Measurements from ENCODE around the gene ALG12. TPM values are rescaled to one million over a fixed set of nuclear protein-coding genes. Genes with fewer than 3 reads are reported as not detected.

ALG12 gene
- total and polyA plus RNA-seq, 2 of the 13 experiments (the other 11 are each of a cell fraction or from before 2014, with no cell fraction given): 7.8 to 15.8 TPM

DNA sequence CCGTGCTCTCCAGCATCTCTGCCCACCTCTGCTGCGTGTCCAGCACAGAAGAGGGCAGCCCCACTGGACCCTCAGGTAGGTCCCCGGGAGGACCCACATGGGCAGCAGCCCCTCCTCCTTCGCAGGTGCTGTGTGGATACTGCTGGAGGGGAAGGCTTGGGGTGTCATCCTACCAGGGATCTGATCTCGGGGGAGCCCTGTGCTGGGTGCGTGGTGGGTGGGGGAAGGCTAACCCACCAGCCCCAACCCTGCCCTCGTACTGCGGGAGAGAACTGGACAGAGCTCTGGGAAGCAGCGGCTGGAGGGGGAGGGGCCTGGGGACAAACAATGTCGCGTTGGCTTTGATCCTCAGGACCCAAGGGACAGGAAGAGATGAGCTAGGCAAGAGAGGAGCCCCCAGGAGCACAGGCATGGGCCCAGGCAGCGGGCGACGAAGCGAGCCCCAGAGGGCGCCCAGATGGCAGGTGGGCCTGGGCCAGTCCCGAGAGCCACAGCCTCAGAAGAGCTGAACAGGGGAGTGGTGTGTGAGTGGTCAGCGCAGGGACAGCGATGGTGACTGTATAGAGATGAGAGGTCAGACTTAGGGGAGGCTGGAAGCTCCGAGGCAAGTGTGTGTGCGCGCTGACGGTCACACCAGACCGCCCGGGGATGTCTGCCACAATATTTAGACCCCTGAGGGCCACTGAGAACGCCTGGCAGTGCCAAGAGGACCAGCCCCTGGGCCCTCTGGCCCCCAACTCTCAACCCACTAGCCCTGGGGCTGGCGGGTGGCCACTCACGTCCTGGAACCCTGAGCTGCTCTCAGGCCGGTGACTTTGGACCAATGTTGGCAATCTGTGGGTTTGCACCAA lies 40.9 kb upstream of the ALG12 start (continued):
- TF ChIP-seq ZFP91 (CRISPR knock-in tag; IDR thresholded peaks at IDR 0.05; ENCODE audit: borderline replicate concordance): no peak
- TF ChIP-seq, protein P1, sequence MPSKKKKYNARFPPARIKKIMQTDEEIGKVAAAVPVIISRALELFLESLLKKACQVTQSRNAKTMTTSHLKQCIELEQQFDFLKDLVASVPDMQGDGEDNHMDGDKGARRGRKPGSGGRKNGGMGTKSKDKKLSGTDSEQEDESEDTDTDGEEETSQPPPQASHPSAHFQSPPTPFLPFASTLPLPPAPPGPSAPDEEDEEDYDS (CRISPR knock-in tag; IDR thresholded peaks at IDR 0.05): no peak; the same call in 1 of the 2 replicates
- no peak for TF ChIP-seq FOXM1 (CRISPR knock-in tag; IDR thresholded peaks at IDR 0.05)
- peak; percentile 17 for TF ChIP-seq YY1 (IDR thresholded peaks at IDR 0.05; ENCODE audit: insufficient read depth, insufficient replicate concordance, low read depth, low read length)
- no peak for TF ChIP-seq ATF1 (CRISPR knock-in tag; IDR thresholded peaks at IDR 0.05)
- TF ChIP-seq ZNF841 (CRISPR knock-in tag; IDR thresholded peaks at IDR 0.05; ENCODE audit: borderline replicate concordance): no peak
- TF ChIP-seq NR1H2 (CRISPR knock-in tag; IDR thresholded peaks at IDR 0.05; ENCODE audit: borderline replicate concordance, low read depth): no peak
- TF ChIP-seq MBD4 (IDR thresholded peaks at IDR 0.05; ENCODE audit: borderline replicate concordance, low read length): no peak
- TF ChIP-seq ZNF256 (CRISPR knock-in tag; conservative IDR thresholded peaks at IDR 0.05): no peak
- TF ChIP-seq ZBTB42 (CRISPR knock-in tag; IDR thresholded peaks at IDR 0.05): no peak; the same call in 1 of the 2 replicates
- TF ChIP-seq ZNF616 (CRISPR knock-in tag; IDR thresholded peaks at IDR 0.05; ENCODE audit: low read depth): no peak
- TF ChIP-seq PRMT3 (CRISPR knock-in tag; IDR thresholded peaks at IDR 0.05; ENCODE audit: borderline replicate concordance, low read depth): no peak
- no peak for TF ChIP-seq CENPX (CRISPR knock-in tag; IDR thresholded peaks at IDR 0.05)
- TF ChIP-seq MED1 (CRISPR knock-in tag; IDR thresholded peaks at IDR 0.05): peak; percentile 77
- no peak for TF ChIP-seq POLR2A (IDR thresholded peaks at IDR 0.05; ENCODE audit: insufficient read depth in 1 of 2, low read depth in 2 of 2, low read length in 2 of 2)
- peak; percentile 62 for TF ChIP-seq ZNF331 (CRISPR knock-in tag; IDR thresholded peaks at IDR 0.05)
- no peak for TF ChIP-seq TIGD3 (CRISPR knock-in tag; IDR thresholded peaks at IDR 0.05; ENCODE audit: borderline replicate concordance)
- TF ChIP-seq, protein P2, sequence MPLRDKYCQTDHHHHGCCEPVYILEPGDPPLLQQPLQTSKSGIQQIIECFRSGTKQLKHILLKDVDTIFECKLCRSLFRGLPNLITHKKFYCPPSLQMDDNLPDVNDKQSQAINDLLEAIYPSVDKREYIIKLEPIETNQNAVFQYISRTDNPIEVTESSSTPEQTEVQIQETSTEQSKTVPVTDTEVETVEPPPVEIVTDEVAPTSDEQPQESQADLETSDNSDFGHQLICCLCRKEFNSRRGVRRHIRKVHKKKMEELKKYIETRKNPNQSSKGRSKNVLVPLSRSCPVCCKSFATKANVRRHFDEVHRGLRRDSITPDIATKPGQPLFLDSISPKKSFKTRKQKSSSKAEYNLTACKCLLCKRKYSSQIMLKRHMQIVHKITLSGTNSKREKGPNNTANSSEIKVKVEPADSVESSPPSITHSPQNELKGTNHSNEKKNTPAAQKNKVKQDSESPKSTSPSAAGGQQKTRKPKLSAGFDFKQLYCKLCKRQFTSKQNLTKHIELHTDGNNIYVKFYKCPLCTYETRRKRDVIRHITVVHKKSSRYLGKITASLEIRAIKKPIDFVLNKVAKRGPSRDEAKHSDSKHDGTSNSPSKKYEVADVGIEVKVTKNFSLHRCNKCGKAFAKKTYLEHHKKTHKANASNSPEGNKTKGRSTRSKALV (CRISPR knock-in tag; IDR thresholded peaks at IDR 0.05): no peak
- TF ChIP-seq ZBTB33 (CRISPR knock-in tag; IDR thresholded peaks at IDR 0.05): no peak
- no peak for TF ChIP-seq SRF (IDR thresholded peaks at IDR 0.05; ENCODE audit: low read depth, low read length)
- TF ChIP-seq HOXA9 (CRISPR knock-in tag; IDR thresholded peaks at IDR 0.05; ENCODE audit: borderline replicate concordance): no peak
- no peak for TF ChIP-seq CHD2 (IDR thresholded peaks at IDR 0.05; ENCODE audit: low read depth, low read length)
- TF ChIP-seq NFIB (CRISPR knock-in tag; IDR thresholded peaks at IDR 0.05; ENCODE audit: borderline replicate concordance): no peak
